ENCODE data around the gene CKM. TPM values are rescaled to one million over a fixed set of nuclear protein-coding genes. Genes with fewer than 3 reads are reported as not detected.
"Not testable (repeated sequence)": the region's sequence is repeated elsewhere in the genome, so short reads cannot be mapped to it uniquely, and the experiment has no call there.

The CKM gene
- total RNA-seq, 1 experiment from 2014 or later, result not detected

DNA sequence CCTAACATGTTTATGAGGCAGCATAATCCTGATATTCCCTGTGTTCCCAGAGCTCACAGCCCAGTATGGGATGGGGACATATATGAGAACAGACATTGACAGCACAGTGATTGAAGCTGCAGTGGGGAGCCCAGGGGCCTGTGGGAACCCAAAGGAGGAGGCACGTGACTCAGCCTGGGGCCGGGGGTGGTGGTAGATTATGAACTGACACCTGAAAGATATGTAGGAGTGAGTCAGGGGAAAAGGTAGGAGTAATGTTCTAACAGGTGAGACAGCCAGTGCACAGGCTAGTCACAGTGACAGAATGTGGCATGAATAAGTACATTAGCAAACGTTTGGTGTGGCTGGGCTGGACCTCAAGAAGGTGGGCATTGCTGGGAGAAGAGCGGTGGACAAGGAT, 29.0 kb downstream of the CKM start:
- no peak for DNase-seq (ENCODE audit: low spot score)

GRCh38 chr19:45291834-45292233, 30.8 kb downstream of the CKM start:
- no peak for DNase-seq (ENCODE audit: low spot score)

GRCh38 chr19:45290381-45290931, 32.2 kb downstream of the CKM start:
- no peak for DNase-seq (ENCODE audit: low spot score)

- DNase-seq (ENCODE audit: low spot score), result no peak
These were observed 39.1 kb downstream of the CKM start for GRCh38 chr19:45283443-45284033.

- DNase-seq (ENCODE audit: low spot score), result no peak
These were observed 42.2 kb downstream of the CKM start for GRCh38 chr19:45280471-45280961.

GRCh38 chr19:45279587-45280192, 43.0 kb downstream of the CKM start:
- no peak for DNase-seq (ENCODE audit: low spot score)

DNA sequence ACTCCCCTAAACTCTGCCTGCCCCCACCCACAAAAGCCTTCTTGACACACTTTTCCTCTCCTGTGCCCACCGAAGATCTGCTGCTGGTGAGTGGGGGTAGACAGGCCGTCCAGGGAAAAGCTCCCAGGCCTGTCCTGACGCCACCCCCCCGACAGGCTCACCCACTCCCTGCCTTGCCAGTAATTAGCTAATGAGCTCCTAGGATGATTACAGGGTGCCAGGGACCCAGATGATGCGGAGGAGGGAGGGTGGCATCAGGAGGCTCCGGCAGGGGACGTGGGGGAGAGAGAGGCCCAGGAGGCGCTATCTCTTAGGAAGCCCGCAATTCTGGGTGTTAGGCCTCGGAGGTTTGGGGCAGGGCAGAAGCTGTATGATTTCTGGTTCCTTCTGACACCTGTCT, 44.6 kb downstream of the CKM start:
- no peak for DNase-seq (ENCODE audit: low spot score)

GRCh38 chr19:45276284-45276687, 46.4 kb downstream of the CKM start:
- DNase-seq (ENCODE audit: low spot score), result no peak

DNA sequence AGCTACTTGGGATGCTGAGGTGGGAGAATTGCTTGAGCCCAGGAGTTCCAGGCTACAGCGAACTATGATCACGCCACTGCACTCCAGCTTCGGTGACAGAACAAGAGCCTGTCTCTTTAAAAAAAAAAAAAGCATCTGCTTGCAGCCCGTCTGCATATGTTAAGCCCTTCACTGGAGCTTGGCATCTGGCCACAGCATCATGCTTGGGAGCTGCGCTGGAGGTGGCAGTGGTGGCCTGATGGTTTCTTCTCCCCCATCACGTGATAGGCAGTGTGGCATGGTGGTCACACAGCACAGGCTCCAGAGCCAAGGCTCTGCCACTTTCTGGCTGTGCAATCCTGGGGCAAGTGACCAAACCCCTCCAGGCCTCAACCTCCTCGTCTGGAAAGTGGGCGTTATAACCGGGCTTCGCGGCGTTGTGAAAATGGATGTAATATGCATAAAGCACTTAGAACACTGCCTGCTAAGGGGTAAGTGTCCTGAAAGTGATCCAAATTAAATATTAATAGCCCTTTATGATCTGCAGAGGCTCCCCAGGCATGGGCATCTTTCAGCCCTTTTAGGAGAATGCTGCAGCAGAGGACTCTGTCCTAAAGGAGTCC, 47.2 kb downstream of the CKM start:
- no peak for DNase-seq (ENCODE audit: low spot score)

GRCh38 chr19:45273521-45273855, 49.2 kb downstream of the CKM start:
- DNase-seq (ENCODE audit: low spot score), result no peak

DNA sequence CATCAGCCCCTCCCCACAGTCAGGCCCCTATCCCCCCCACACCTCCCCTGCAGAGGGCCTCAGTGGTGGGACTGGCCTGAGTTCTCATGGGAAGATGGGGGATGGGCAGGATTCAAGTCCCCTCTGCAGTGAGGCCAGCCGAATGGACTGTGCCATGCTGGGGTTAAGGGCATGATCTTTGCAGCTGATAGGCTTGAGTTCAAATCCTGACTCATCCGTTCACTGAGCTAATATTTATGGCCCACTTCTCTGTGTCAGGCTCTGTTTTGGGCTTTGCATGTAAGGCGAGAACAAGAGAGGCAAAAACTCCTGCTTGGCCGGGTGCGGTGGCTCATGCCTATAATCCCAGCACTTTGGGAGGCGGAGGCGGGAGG, 51.0 kb downstream of the CKM start:
- DNase-seq (ENCODE audit: low spot score), result no peak

DNA sequence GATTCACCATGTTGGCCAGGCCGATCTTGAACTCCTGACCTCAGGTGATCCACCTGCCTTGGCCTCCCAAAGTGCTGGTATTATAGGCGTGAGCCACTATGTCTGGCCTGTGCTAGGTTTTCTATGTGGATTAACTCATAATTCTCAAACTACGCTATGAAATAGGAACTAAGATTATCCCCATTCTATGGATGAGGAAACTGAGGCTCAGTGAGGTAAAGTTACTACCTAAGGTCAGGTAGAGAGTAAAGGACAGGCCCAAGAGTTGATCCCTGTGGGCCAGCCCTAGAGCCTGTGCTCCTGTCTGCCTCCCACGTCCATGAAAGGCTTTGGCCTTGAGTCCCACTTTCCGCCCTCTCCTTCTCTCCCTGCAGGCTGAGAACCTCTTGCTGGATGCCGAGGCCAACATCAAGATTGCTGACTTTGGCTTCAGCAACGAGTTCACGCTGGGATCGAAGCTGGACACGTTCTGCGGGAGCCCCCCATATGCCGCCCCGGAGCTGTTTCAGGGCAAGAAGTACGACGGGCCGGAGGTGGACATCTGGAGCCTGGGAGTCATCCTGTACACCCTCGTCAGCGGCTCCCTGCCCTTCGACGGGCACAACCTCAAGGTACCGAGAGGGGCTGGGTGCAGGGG, 51.5 kb downstream of the CKM start:
- DNase-seq (ENCODE audit: low spot score), result no peak

DNA sequence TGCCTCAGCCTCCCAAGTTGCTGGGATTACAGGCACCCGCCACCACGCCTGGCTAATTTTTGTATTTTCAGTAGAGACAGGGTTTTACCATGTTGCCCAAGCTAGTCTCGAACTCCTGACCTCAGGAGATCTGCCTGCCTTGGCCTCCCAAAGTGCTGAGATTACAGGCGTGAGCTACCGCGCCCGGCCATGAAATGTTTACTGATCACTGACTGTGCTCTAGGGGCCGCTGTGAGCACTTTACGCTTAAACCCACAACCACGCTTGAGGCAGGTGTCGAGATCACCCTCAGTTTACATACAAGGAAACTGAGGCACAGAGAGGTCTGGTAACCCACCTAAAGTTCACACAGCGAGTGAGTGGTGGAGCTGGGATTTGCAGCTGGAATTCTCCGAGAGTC, 52.7 kb downstream of the CKM start:
- not testable (repeated sequence) for DNase-seq (ENCODE audit: low spot score)

DNA sequence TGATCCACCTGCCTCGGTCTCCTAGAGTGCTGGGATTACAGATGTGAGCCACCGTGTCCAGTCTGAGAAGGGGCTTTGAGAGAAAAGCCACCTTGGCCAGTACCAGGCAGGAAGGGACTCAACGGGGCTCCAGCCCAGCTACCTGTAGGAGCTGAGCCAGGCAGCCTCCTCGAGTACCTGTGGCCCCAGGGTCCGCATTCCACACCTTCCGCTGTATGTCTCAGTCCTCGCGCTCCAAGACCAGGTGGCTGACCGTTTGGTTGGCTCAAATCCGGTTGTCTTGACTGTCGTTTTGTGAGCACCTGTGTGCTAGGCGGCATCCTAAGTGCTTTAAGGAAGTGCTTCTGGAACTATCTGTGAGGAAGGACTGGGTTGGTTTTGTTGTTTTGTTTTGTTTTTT, 55.4 kb downstream of the CKM start:
- no peak for DNase-seq (ENCODE audit: low spot score)

- no peak for DNase-seq (ENCODE audit: low spot score)
These were observed 57.3 kb downstream of the CKM start for GRCh38 chr19:45265375-45265774.

- no peak for DNase-seq (ENCODE audit: low spot score)
These were observed 57.8 kb downstream of the CKM start for GRCh38 chr19:45264781-45265317.

- no peak for DNase-seq (ENCODE audit: low spot score)
These were observed 59.7 kb downstream of the CKM start for GRCh38 chr19:45263013-45263412.

- DNase-seq (ENCODE audit: low spot score), result no peak
These were observed 60.1 kb downstream of the CKM start for GRCh38 chr19:45262570-45262969.

DNA sequence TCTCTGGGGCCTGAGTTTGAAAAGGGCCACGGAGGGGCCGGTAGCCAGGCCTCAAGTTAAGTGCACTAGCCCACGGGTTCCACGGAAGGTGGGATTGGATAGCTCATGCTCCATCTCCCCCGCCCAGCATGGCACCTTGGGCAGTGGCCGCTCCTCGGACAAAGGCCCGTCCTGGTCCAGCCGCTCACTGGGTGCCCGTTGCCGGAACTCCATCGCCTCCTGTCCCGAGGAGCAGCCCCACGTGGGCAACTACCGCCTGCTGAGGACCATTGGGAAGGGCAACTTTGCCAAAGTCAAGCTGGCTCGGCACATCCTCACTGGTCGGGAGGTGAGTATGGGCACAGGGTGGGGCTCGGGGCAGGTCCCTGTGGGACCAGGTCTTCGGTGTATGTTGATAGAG, 63.8 kb downstream of the CKM start:
- DNase-seq (ENCODE audit: low spot score), result no peak

- no peak for DNase-seq (ENCODE audit: low spot score)
These were observed 65.8 kb downstream of the CKM start for GRCh38 chr19:45256836-45257235.
